Adrenal gland (tissue), 5 donors: Measurements from ENCODE around the gene UEVLD.

Experiments
- CTCF ChIP-seq, 6 experiments: fragments of 450-650 bp in 4 of 6; fragments of 200-600 bp in 2 of 6; sonication (generic) in 1 of 6; IDR thresholded peaks; 1 replicate in 5 of 6; 2 replicates in 1 of 6; pipeline versions ENCODE4 v1.5.1 to v1.8.0; 2016 to 2021; ENCODE audit warnings: antibody characterized with exemption in 6 of 6, mild to moderate bottlenecking in 2 of 6, moderate library complexity in 1 of 6
- POLR2A ChIP-seq, 2 donors: fragments of 450-650 bp; IDR thresholded peaks; one replicate each; pipeline ENCODE4 v1.6.1; 2017; ENCODE audit warnings: antibody characterized with exemption in 2 of 2, mild to moderate bottlenecking in 2 of 2, moderate library complexity in 1 of 2
- donor health status: DM: no; HTN: no; CAD: no.

- TF ChIP-seq CTCF (IDR thresholded peaks at IDR 0.05) (no peak), POLR2A (IDR thresholded peaks at IDR 0.05) (no peak)
Observed at GRCh38 chr11:18490736-18491485, 97.6 kb downstream of the UEVLD start.
